Adrenal gland (tissue), 5 donors: ENCODE measurements around the gene RUNX1.

ENCODE experiments used
- CTCF ChIP-seq, 6 experiments: fragments of 450-650 bp in 4 of 6; fragments of 200-600 bp in 2 of 6; sonication (generic) in 1 of 6; IDR thresholded peaks; 1 replicate in 5 of 6; 2 replicates in 1 of 6; pipeline versions ENCODE4 v1.5.1 to v1.8.0; 2016 to 2021; ENCODE audit warnings: antibody characterized with exemption in 6 of 6, mild to moderate bottlenecking in 2 of 6, moderate library complexity in 1 of 6
- POLR2A ChIP-seq, 2 donors: fragments of 450-650 bp; IDR thresholded peaks; one replicate each; pipeline ENCODE4 v1.6.1; 2017; ENCODE audit warnings: antibody characterized with exemption in 2 of 2, mild to moderate bottlenecking in 2 of 2, moderate library complexity in 1 of 2
- donor health status: DM: no; HTN: no; CAD: no.

- no peak for TF ChIP-seq CTCF (IDR thresholded peaks at IDR 0.05)
- no peak for TF ChIP-seq POLR2A (IDR thresholded peaks at IDR 0.05)
Measured at GRCh38 chr21:35026153-35026500, 23.0 kb downstream of the RUNX1 start.
